Thyroid gland (tissue), 4 donors: Measurements from ENCODE around the gene KLF7. TPM values are rescaled to one million over a fixed set of nuclear protein-coding genes. Genes with fewer than 3 reads are reported as not detected.

Experiments
- DNase-seq, 2 donors: peaks; one replicate each; pipeline ENCODE4 v3.0.0-alpha.2; 2019
- H3K27ac ChIP-seq, 3 donors: fragments of 200-600 bp; sonication (generic); 1 replicate in 2 of 3; 2 replicates in 1 of 3; pipeline ENCODE4 v1.5.1; 2016 to 2019; ENCODE audit warnings: mild to moderate bottlenecking in 1 of 3, moderate library complexity in 1 of 3
- H3K27me3 ChIP-seq: fragments of 200-600 bp; sonication (generic); one replicate; pipeline ENCODE4 v1.5.1; 2019
- H3K36me3 ChIP-seq, 2 donors: fragments of 200-600 bp; sonication (generic); one replicate each; pipeline ENCODE4 v1.5.1; 2016 to 2019
- H3K4me1 ChIP-seq, 2 donors: fragments of 200-600 bp; sonication (generic); one replicate each; pipeline ENCODE4 v1.5.1; 2017 to 2019
- H3K4me3 ChIP-seq, 3 donors: fragments of 200-600 bp; sonication (generic); replicated peaks in 1 of 3; 1 replicate in 2 of 3; 2 replicates in 1 of 3; pipeline ENCODE4 v1.5.1; 2016; ENCODE audit warnings: mild to moderate bottlenecking in 1 of 3
- H3K9me3 ChIP-seq: fragments of 200-600 bp; sonication (generic); one replicate; pipeline ENCODE4 v1.5.1; 2017
- CTCF ChIP-seq, 6 experiments: fragments of 200-600 bp in 3 of 6; fragments of 450-650 bp in 3 of 6; sonication (generic) in 3 of 6; IDR thresholded peaks; one replicate each; pipeline ENCODE4 v1.5.1; 2016 to 2019; ENCODE audit warnings: antibody characterized with exemption in 6 of 6, mild to moderate bottlenecking in 2 of 6, inconsistent platforms in 1 of 6, moderate library complexity in 1 of 6
- POLR2A ChIP-seq, 2 donors: fragments of 450-650 bp; IDR thresholded peaks; one replicate each; pipeline ENCODE4 v1.6.1; 2017; ENCODE audit warnings: antibody characterized with exemption in 2 of 2, mild to moderate bottlenecking in 2 of 2, moderate library complexity in 1 of 2
- WGBS, 2 donors: methylation state at CpG; one replicate each; pipeline ENCODE4 v1.1.5; 2017; 5-methylcytosine and 5-hydroxymethylcytosine counted together
- intact Hi-C: fragments of 100-400 bp; cut with DNase I; formaldehyde crosslinking; loops from one replicate; pipeline ENCODE4 v1.15.1; 2023
- total RNA-seq, 4 donors: library from RNA; depleted of rRNA; stranded (reverse); fragments of >200 nt; gene quantifications; one replicate each; pipeline ENCODE4 v1.2.3, GENCODE V29; 2016

KLF7 gene
- total RNA-seq, 4 donors from 2014 or later, result 19.4 to 29.5 (median 25.6) TPM

DNA sequence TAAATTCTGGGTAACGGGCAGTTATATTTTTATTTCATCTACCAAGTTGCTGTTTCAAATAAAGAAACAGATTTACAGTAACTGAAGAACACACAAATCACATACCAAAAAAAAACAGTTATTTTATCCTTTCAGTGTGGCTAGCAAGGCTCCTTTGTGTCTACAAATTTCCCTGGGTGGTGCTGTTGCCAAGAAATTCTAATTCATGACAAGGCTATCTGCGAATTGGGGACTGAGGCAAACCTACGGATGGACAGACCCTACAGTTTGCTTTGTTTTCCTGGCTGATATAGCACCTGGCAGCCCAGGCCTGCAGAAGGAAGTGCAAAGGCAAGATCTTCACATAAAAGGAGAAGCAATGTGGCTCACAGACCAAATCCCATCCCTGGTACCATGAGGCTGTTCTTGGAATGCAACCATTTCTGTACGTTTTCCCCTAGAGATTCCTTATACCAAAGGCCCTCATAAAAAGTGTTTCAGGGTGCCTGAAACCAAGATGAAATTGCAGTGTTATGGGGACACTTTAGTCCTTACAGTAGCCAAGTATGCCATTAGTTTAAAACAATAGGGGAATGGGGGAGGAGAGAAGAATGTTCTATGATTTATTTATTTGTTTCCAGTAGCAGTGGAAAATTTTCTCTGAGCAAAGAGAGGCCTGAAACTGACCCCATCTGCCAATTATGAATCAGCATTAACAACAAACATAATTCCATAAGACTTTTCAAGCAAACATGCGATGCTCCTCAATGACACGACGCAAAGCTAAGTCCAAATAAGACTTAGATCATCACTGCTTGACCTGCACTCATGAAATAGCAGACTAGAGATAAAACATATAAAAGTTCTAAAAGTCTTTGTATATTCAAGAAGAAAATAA, 4.3 kb downstream of the KLF7 start:
- DNase-seq, result no peak
- Histone ChIP-seq H3K36me3 (no peaks in the 10 kb centered on the region), H3K4me1 (peaks cover 0 to 52% of the 10 kb centered on the region in 2 donors), H3K9me3 (no peaks in the 10 kb centered on the region), H3K27me3 (no peaks in the 10 kb centered on the region), H3K27ac (peak overlapping the region in 2 of 3 donors; percentile 96 to 100), H3K4me3 (no peak overlapping the region)
- intact Hi-C loops, result no loop called here
- 73 to 74% methylated on average over 7 of the region's 7 CpGs for WGBS, 2 donors
- TF ChIP-seq CTCF (IDR thresholded peaks at IDR 0.05), result no peak
- TF ChIP-seq POLR2A (IDR thresholded peaks at IDR 0.05), result no peak

DNA sequence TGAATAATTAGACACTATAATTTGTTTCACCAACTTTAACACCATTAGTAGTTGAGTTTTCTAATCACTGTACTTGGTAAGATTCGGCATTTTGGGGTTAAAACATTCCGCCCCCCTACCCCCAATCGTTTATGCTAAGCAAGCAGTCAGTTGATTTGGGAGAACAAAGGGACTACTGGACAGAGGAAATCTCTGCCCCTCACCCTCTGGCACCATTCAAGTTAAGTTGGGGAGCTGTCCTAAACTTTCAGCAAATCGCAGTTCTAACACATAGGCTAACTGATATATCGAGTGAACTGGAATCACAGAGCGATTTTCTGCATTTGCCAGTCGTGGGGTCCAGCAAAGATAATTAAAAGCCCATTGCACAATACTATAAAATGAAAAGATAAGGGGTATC, 5.6 kb downstream of the KLF7 start:
- Histone ChIP-seq H3K27ac (no peak overlapping the region), H3K9me3 (no peaks in the 10 kb centered on the region), H3K36me3 (no peaks in the 10 kb centered on the region), H3K4me3 (no peak overlapping the region), H3K4me1 (peaks cover 0 to 64% of the 10 kb centered on the region in 2 donors), H3K27me3 (no peaks in the 10 kb centered on the region)
- DNase-seq, result no peak
- intact Hi-C loops, result no loop called here
- WGBS, 2 donors, result 62 to 67% methylated on average over 7 of the region's 7 CpGs
- TF ChIP-seq POLR2A (IDR thresholded peaks at IDR 0.05), result no peak
- no peak for TF ChIP-seq CTCF (IDR thresholded peaks at IDR 0.05)

GRCh38 chr2:207159002-207159401, 6.7 kb downstream of the KLF7 start:
- no peak for TF ChIP-seq CTCF (IDR thresholded peaks at IDR 0.05)
- no peak for TF ChIP-seq POLR2A (IDR thresholded peaks at IDR 0.05)
- Histone ChIP-seq H3K27me3 (no peaks in the 10 kb centered on the region), H3K9me3 (no peaks in the 10 kb centered on the region), H3K4me3 (no peak overlapping the region), H3K36me3 (no peaks in the 10 kb centered on the region), H3K4me1 (peaks cover 0 to 64% of the 10 kb centered on the region in 2 donors), H3K27ac (no peak overlapping the region)
- intact Hi-C loops, result loop anchor here (10.0 kb wide), 1 partner anchor 74 kb away; no protein-coding TSS in a partner anchor
- DNase-seq, result no peak
- 91% methylated on average over 4 of the region's 4 CpGs for WGBS, 2 donors

- WGBS, 2 donors, result 90 to 91% methylated on average over 3 of the region's 3 CpGs
- DNase-seq, result no peak
- TF ChIP-seq CTCF (IDR thresholded peaks at IDR 0.05) (no peak), POLR2A (IDR thresholded peaks at IDR 0.05) (no peak)
- no peaks in the 10 kb centered on the region for H3K36me3 ChIP-seq
- intact Hi-C loops, result loop anchor here (10.0 kb wide), 1 partner anchor 73 kb away; no protein-coding TSS in a partner anchor
- peaks cover 1 to 69% of the 10 kb centered on the region in 2 donors for H3K4me1 ChIP-seq
- H3K4me3 ChIP-seq, result no peak overlapping the region
- no peaks in the 10 kb centered on the region for H3K9me3 ChIP-seq
- H3K27ac ChIP-seq, result peak overlapping the region in 2 of 3 donors; percentile 7 to 11
- H3K27me3 ChIP-seq, result no peaks in the 10 kb centered on the region
These were observed 8.0 kb downstream of the KLF7 start for GRCh38 chr2:207157731-207158130.

- no peak for DNase-seq
- no peaks in the 10 kb centered on the region for H3K36me3 ChIP-seq
- no peaks in the 10 kb centered on the region for H3K9me3 ChIP-seq
- no peak overlapping the region for H3K27ac ChIP-seq
- intact Hi-C loops, result loop anchor here (10.0 kb wide), 1 partner anchor 72 kb away; no protein-coding TSS in a partner anchor
- no peak overlapping the region for H3K4me3 ChIP-seq
- H3K27me3 ChIP-seq, result no peaks in the 10 kb centered on the region
- peaks cover 7 to 69% of the 10 kb centered on the region in 2 donors for H3K4me1 ChIP-seq
- 68 to 76% methylated on average over 1 of the region's 1 CpG for WGBS, 2 donors
- TF ChIP-seq POLR2A (IDR thresholded peaks at IDR 0.05) (no peak), CTCF (IDR thresholded peaks at IDR 0.05) (no peak)
These were observed 8.6 kb downstream of the KLF7 start for GRCh38 chr2:207157162-207157481.
